ENCODE data around the gene FUT8.
"Not testable (repeated sequence)": the region's sequence is repeated elsewhere in the genome, so short reads cannot be mapped to it uniquely, and the experiment has no call there.

FUT8 gene

GRCh38 chr14:65604936-65605335, 192.4 kb downstream of the FUT8 start:
- no peak overlapping the region for H3K4me3 ChIP-seq (ENCODE audit: low read depth, low read length)

DNA sequence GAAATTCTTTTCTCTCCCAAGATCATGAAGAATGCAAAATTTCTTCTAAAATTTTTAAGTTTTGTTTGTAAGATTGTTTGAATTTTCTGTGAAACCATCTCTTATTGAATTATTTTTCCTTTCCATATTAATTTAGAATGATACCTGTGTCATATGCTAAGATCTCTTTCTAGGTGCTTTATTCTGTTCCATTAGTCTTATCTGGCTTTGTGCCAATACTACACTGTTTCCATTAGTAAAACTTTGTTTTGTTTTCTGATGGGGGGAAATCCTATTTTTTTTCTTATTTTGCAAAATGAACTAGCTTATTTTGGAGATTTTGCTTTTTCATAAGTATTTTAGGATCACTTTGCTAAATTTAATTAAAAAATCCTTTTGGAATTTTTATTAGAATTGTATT, 193.9 kb downstream of the FUT8 start:
- no peak overlapping the region for H3K4me3 ChIP-seq (ENCODE audit: low read depth, low read length)

DNA sequence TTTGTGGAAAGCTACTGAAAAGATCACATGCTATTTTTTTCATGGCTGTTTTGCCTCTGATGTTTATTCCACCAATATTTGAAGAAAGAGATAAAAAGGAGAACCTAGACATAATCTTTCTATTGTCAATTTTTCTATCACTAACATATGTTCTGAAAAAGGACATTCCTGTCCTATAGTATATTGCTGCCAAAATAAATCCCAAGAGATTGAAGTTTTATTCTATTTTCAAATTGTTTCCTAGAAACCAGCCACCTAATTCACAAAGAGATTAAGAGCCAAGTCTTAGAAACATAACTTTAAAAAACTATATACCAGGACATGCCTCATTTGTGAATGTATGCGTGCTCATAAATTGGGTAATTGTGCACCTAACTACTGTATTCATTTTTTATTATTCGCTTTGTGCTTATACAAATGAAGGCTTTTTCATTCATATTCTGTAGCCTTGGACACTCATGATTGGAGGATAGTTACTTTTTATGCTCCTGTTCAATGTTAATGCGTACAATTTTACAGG, 200.7 kb downstream of the FUT8 start:
- H3K4me3 ChIP-seq (ENCODE audit: low read depth, low read length): no peak overlapping the region

DNA sequence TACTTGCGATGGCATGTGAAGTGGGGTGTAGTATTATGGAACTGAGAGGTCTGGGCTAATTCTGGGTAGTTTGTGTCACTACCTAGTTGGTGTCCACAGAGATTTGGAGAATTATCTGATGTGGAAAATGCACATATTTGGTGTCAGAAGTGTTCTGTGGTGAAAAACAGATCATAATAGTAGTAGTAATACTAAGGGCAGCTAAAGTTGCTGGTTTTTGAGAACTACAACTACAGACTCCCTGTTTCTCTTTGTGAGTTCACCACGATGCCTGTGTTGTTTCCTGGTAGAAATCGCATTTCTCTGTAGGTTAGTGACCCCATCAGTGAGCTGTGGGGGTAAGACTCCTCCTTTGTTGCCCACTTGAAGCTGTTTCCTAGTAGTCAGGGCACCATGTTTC, 206.5 kb downstream of the FUT8 start:
- H3K4me3 ChIP-seq (ENCODE audit: low read depth, low read length): no peak overlapping the region

DNA sequence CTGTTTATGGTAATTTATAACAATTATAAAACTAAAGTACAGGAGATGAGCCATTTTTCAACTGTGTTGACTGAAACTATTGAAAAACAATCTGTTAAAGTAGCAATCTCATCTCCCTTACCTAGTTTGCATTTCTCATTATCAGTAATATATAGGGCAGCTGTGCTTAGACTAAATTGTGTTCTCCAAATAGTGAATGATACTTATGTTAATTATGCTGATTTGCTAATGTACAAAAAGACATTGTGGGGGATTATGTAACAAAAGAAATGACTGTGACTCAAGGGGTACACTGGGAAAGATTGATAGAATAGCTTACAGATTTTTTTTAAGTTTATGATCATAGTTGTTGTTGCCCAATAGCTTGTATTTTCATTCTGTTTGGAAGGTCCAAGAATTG, 207.7 kb downstream of the FUT8 start:
- no peak overlapping the region for H3K4me3 ChIP-seq (ENCODE audit: low read depth, low read length)

DNA sequence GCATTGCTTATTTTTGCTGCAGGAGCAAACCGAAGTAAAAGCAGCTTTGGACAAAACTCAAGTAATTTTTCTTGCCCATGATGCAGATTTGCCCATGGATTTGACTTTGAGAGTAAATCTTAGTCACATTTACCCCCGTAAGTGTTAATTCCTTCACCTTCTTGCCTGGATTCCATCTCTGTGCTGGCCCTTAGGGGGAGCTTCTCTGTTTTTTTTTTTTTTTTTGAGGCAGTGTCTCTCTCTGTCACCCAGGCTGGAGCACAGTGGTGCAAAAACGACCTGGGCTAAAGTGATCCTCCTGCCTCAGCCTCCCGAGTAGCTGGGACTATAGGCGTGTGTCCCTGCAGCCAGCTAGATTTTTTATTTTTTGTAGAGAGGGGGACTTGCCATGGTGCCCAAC, 210.2 kb downstream of the FUT8 start:
- no peak overlapping the region for H3K4me3 ChIP-seq (ENCODE audit: low read depth, low read length)

GRCh38 chr14:65623759-65624158, 211.2 kb downstream of the FUT8 start:
- no peak overlapping the region for H3K4me3 ChIP-seq (ENCODE audit: low read depth, low read length)

- H3K4me3 ChIP-seq (ENCODE audit: low read depth, low read length): no peak overlapping the region
Measured at GRCh38 chr14:65627315-65627714, 214.8 kb downstream of the FUT8 start.

DNA sequence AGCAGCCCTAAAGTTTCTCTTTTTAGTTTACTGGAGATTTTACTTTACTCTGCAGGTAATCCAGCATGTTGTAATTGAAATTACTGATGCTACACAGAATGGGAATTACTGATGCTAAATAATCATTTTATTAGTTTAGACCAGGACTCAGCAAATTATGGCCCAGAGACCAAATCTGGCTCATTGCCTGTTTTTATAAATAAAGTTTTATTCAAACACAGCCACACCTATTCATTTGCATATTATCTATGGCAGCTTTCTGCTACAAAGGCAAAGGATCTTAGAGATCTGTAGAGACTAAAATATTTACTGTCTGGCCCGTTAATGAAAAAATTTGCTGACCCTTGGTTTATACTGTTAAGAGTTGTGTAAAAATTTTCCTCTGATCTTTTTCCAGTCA, 216.1 kb downstream of the FUT8 start:
- H3K4me3 ChIP-seq (ENCODE audit: low read depth, low read length): no peak overlapping the region

GRCh38 chr14:65631040-65631439, 218.5 kb downstream of the FUT8 start:
- no peak overlapping the region for H3K4me3 ChIP-seq (ENCODE audit: low read depth, low read length)

DNA sequence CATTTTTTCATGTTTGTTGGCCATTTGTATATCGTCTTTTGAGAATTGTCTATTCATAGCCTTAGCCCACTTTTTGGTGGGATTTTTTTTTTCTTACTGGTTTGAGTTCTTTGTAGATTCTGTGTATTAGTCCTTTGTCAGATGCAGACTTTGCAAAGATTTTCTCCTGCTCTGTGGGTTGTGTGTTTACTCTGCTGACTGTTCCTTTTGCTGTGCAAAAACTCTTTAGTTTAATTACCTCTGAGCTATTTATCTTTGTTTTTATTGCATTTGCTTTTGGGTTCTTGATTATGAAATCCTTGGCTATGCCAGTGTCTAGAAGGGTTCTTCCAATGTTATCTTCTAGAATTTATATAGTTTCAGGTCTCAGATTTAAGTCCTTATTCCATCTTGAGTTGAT, 220.0 kb downstream of the FUT8 start:
- H3K4me3 ChIP-seq (ENCODE audit: low read depth, low read length): no peak overlapping the region

DNA sequence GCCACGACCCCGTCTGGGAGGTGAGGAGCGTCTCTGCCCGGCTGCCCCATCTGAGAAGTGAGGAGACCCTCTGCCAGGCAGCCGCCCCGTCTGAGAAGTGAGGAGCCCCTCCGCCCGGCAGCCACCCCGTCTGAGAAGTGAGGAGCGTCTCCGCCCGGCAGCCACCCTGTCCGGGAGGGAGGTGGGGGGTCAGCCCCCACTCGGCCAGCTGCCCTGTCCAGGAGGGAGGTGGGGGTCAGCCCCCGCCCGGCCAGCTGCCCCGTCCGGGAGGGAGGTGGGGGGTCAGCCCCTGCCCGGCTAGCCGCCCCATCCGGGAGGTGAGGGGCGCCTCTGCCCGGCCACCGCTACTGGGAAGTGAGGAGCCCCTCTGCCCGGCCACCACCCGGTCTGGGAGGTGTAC, 221.1 kb downstream of the FUT8 start:
- not testable (repeated sequence) for H3K4me3 ChIP-seq (ENCODE audit: low read depth, low read length)

- H3K4me3 ChIP-seq (ENCODE audit: low read depth, low read length): no peak overlapping the region
Measured at GRCh38 chr14:65637780-65638179, 225.2 kb downstream of the FUT8 start.

- H3K4me3 ChIP-seq (ENCODE audit: low read depth, low read length): no peak overlapping the region
Measured at GRCh38 chr14:65639216-65639615, 226.7 kb downstream of the FUT8 start.

- no peak overlapping the region for H3K4me3 ChIP-seq (ENCODE audit: low read depth, low read length)
Measured at GRCh38 chr14:65650826-65651225, 238.3 kb downstream of the FUT8 start.

DNA sequence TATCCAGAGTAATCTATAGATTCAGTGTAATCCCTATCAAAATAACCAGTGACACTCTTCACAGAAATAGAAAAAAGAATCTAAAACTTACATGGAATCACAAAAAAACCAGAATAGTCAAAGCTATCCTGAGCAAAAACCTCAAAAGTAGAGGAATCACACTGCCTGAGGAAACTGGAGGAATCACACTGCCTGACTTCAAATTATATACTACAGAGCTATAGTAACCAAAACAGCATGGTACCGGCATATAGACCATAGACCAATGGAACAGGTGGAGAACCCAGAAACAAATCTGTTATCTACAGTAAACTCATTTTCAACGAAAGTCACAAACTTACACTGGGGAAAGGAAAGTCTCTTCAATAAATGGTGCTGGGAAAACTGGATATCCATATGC, 244.0 kb downstream of the FUT8 start:
- H3K4me3 ChIP-seq (ENCODE audit: low read depth, low read length): no peak overlapping the region

DNA sequence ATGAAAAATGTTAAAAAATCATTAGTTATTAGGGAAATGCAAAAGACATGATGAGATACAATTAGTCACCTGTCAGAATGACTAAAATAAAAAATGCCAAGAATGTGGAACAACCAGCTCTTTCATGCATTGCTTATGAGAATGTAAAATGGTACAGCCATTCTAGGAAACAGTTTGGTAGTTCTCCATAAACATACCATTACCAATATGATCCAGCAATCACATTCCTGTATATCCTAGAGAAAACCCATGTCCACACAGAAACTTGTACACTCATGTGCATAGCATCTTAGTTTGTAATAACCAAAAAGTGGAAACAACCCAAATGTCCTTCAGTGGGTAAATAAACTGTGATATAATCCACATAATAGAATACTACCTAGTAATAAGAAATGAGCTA, 245.7 kb downstream of the FUT8 start:
- no peak overlapping the region for H3K4me3 ChIP-seq (ENCODE audit: low read depth, low read length)

DNA sequence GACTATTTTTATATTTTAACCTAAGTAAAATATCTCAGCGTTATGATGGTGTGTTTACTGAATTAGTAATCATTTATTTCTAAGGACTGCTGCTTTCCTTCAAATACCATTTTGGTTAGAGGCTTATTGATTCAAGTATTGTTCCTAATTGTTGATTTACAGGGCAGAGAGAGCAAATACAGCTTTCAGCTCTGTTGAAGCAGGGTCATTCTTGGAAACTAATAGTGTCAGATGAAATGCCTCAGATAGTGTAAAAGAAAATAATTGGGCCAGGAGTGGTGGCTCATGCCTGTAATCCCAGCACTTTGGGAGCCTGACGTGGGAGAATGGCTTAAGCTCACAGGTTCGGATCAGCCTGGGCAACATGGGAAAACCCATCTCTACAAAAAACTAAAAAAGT, 249.3 kb downstream of the FUT8 start:
- no peak overlapping the region for H3K4me3 ChIP-seq (ENCODE audit: low read depth, low read length)

DNA sequence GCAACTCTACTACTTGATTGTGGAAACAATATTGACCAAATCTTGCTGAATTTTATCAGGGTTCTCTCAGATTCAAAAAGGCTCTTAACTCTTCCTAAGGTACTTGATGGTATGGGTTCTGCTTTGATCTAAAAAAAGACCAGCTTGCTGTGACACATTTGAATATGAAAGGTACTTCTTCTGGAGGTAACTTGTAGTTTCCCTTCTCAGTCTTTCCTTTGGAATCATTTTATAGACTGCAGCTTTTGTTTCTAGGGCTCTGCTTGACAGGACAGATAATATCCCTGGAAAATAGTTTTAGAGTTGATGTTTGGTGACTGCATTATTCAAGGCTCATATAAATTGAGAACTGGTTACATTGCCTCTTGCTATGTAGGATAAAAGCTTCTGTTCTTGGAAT, 251.9 kb downstream of the FUT8 start:
- H3K4me3 ChIP-seq (ENCODE audit: low read depth, low read length): no peak overlapping the region

- no peak overlapping the region for H3K4me3 ChIP-seq (ENCODE audit: low read depth, low read length)
Measured at GRCh38 chr14:65676361-65677014, 264.0 kb downstream of the FUT8 start.

GRCh38 chr14:65685572-65685971, 273.0 kb downstream of the FUT8 start:
- no peak overlapping the region for H3K4me3 ChIP-seq (ENCODE audit: low read depth, low read length)

GRCh38 chr14:65686761-65687160, 274.2 kb downstream of the FUT8 start:
- no peak overlapping the region for H3K4me3 ChIP-seq (ENCODE audit: low read depth, low read length)

DNA sequence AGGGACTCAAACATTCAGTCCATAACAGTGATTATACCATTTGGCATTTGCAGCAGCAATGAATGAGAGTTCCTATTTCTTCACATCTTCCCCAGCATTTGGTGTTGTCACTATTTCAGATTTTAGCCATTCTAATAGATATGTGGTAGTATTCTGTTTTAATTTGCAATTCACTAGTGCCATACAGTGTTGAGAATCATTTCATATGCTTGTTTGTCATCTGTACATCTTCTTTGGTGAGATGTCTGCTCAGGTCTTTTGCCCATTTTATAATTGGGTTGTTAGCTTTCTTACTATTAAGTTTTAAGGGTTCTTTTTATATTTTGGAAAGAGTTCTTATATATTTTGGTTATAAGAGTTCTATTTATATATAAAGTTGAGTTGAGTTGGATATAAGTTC, 276.5 kb downstream of the FUT8 start:
- no peak overlapping the region for H3K4me3 ChIP-seq (ENCODE audit: low read depth, low read length)
